Naive B cell (primary cell): ENCODE results near the gene SGO2. TPM values are rescaled to one million over a fixed set of nuclear protein-coding genes. Genes with fewer than 3 reads are reported as not detected.

Experiments
- ATAC-seq, 2 donors: fragments of 150-1000 bp; cut with Tn5 transposase; 2 replicates each; pipeline ENCODE4 v1.10.0; 2021; ENCODE audit warnings: low read depth in 2 of 2, mild to moderate bottlenecking in 2 of 2, moderate library complexity in 2 of 2
- DNase-seq: peaks from one replicate; pipeline ENCODE4 v3.0.0; 2022
- H3K27ac Mint-ChIP-seq, 6 donors: one replicate each; pipeline ENCODE4 v1.8.0; 2020 to 2022; ENCODE audit warnings: mild to moderate bottlenecking in 6 of 6, mixed read lengths in 6 of 6, moderate library complexity in 5 of 6, inconsistent platforms in 2 of 6
- H3K27me3 Mint-ChIP-seq, 3 donors: one replicate each; pipeline ENCODE4 v1.8.0; 2021 to 2022; ENCODE audit warnings: mixed read lengths in 3 of 3, mild to moderate bottlenecking in 1 of 3
- H3K36me3 Mint-ChIP-seq, 2 donors: one replicate each; pipeline ENCODE4 v1.8.0; 2020 to 2022; ENCODE audit warnings: mixed read lengths in 2 of 2, inconsistent platforms in 1 of 2, mild to moderate bottlenecking in 1 of 2
- H3K4me1 Mint-ChIP-seq, 3 donors: one replicate each; pipeline ENCODE4 v1.8.0; 2020 to 2022; ENCODE audit warnings: mixed read lengths in 3 of 3, inconsistent platforms in 1 of 3, mild to moderate bottlenecking in 1 of 3, moderate library complexity in 1 of 3
- H3K4me3 Mint-ChIP-seq, 8 donors: one replicate each; pipeline ENCODE4 v1.8.0; 2020 to 2022; ENCODE audit warnings: mild to moderate bottlenecking in 8 of 8, mixed read lengths in 8 of 8, moderate library complexity in 8 of 8, inconsistent platforms in 2 of 8
- H3K9me3 Mint-ChIP-seq, 7 donors: one replicate each; pipeline ENCODE4 v1.8.0; 2020 to 2022; ENCODE audit warnings: mixed read lengths in 7 of 7, mild to moderate bottlenecking in 5 of 7, inconsistent platforms in 2 of 7, moderate library complexity in 1 of 7
- polyA plus RNA-seq, 6 donors: library from polyadenylated mRNA; unstranded; fragments of 300-500 nt; fragmentation: Illumina TruSeq; gene quantifications; one replicate each; pipeline ENCODE4 v1.2.3, GENCODE V29; 2021; ENCODE audit warnings: low read depth in 6 of 6

Gene SGO2, protein sequence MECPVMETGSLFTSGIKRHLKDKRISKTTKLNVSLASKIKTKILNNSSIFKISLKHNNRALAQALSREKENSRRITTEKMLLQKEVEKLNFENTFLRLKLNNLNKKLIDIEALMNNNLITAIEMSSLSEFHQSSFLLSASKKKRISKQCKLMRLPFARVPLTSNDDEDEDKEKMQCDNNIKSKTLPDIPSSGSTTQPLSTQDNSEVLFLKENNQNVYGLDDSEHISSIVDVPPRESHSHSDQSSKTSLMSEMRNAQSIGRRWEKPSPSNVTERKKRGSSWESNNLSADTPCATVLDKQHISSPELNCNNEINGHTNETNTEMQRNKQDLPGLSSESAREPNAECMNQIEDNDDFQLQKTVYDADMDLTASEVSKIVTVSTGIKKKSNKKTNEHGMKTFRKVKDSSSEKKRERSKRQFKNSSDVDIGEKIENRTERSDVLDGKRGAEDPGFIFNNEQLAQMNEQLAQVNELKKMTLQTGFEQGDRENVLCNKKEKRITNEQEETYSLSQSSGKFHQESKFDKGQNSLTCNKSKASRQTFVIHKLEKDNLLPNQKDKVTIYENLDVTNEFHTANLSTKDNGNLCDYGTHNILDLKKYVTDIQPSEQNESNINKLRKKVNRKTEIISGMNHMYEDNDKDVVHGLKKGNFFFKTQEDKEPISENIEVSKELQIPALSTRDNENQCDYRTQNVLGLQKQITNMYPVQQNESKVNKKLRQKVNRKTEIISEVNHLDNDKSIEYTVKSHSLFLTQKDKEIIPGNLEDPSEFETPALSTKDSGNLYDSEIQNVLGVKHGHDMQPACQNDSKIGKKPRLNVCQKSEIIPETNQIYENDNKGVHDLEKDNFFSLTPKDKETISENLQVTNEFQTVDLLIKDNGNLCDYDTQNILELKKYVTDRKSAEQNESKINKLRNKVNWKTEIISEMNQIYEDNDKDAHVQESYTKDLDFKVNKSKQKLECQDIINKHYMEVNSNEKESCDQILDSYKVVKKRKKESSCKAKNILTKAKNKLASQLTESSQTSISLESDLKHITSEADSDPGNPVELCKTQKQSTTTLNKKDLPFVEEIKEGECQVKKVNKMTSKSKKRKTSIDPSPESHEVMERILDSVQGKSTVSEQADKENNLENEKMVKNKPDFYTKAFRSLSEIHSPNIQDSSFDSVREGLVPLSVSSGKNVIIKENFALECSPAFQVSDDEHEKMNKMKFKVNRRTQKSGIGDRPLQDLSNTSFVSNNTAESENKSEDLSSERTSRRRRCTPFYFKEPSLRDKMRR
- polyA plus RNA-seq, result 1 to 10 TPM in 5 of 6 donors, under 1 TPM in 1; 0.09 to 4.0 (median 2.3) TPM

DNA sequence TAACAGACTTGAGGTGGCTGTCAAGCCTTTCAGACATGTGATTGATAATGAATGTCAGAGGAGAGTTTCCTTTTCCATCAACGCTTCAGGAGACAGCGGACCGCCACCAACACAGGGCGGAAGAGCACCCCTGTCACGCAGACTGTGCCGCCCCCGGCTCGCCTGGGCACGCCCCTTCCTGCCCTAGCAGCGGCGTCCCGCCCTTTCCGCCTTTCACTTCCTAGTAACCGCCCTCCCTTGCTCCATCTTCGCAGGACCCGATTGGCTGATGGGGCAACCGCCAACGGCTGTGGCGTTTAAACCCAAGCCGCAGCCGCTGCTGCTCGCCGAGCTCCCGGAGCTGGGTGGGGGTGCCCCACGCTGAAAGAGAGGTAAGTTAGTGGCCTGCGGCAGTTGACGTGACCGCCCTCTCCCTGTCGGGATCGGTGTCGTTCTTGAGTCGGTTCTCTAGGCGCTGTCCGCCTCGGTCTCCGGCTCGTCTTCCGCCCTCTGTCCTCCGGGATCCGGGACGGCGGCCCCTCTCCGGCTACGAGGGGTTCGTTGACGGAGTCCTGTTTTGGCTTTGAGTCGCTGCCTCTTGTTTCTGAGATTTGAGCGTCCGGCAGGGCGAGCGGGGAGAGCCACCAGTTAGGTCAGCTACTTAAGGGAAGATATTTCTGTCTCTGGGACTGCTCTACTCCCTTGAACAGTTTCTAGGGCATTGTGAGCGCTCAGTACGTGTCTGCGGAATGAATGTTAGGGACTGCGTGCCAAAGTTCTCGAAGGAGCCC lies at the start of gene SGO2:
SGO2 (plus strand) TSS at position 326 of the 770 bp plus-strand sequence. CDS start 6,769 bp downstream, outside the sequence.
- no peaks in the 10 kb centered on the region for H3K36me3 Mint-ChIP-seq
- H3K27ac Mint-ChIP-seq, result peak within 1 kb of the TSS; percentile 46 to 92 (median 84)
- peak within 1 kb of the TSS; percentile 89 to 99 (median 96) for H3K4me3 Mint-ChIP-seq
- peaks cover 3 to 6% (median 6%) of the 10 kb centered on the region in 3 donors for H3K27me3 Mint-ChIP-seq
- DNase-seq (peak; percentile 94), ATAC-seq (peak; percentile 100)
- H3K9me3 Mint-ChIP-seq, result no peaks in the 10 kb centered on the region
- H3K4me1 Mint-ChIP-seq, result peaks cover 4 to 12% (median 9%) of the 10 kb centered on the region in 3 donors

GRCh38 chr2:200476836-200477235 lies 49.2 kb upstream of the SGO2 start:
- H3K27ac Mint-ChIP-seq, result peak overlapping the region in 1 of 6 donors; percentile 17
- no peak for DNase-seq
- H3K27me3 Mint-ChIP-seq, result no peaks in the 10 kb centered on the region
- H3K36me3 Mint-ChIP-seq, result no peaks in the 10 kb centered on the region
- H3K4me3 Mint-ChIP-seq, result no peak overlapping the region
- H3K4me1 Mint-ChIP-seq, result peaks cover 0 to 5% (median 3%) of the 10 kb centered on the region in 3 donors
- ATAC-seq, result no peak
- no peaks in the 10 kb centered on the region for H3K9me3 Mint-ChIP-seq

- DNase-seq, result no peak
- no peak for ATAC-seq
- Mint-ChIP-seq H3K27me3 (no peaks in the 10 kb centered on the region), H3K9me3 (no peaks in the 10 kb centered on the region), H3K36me3 (no peaks in the 10 kb centered on the region), H3K4me1 (peaks cover 0 to 5% (median 3%) of the 10 kb centered on the region in 3 donors), H3K4me3 (no peak overlapping the region), H3K27ac (no peak overlapping the region)
Measured at GRCh38 chr2:200477667-200478131, 48.3 kb upstream of the SGO2 start.

- ATAC-seq (no peak), DNase-seq (no peak)
- Mint-ChIP-seq H3K27me3 (no peaks in the 10 kb centered on the region), H3K27ac (no peak overlapping the region), H3K4me3 (no peak overlapping the region), H3K36me3 (no peaks in the 10 kb centered on the region), H3K9me3 (no peaks in the 10 kb centered on the region), H3K4me1 (peaks cover 0 to 9% (median 3%) of the 10 kb centered on the region in 3 donors)
Measured at GRCh38 chr2:200479692-200480265, 46.2 kb upstream of the SGO2 start.

GRCh38 chr2:200482194-200482593 lies 43.8 kb upstream of the SGO2 start:
- H3K9me3 Mint-ChIP-seq, result no peaks in the 10 kb centered on the region
- H3K4me3 Mint-ChIP-seq, result no peak overlapping the region
- H3K27ac Mint-ChIP-seq, result no peak overlapping the region
- ATAC-seq (no peak), DNase-seq (no peak)
- H3K27me3 Mint-ChIP-seq, result no peaks in the 10 kb centered on the region
- peaks cover 0 to 9% (median 3%) of the 10 kb centered on the region in 3 donors for H3K4me1 Mint-ChIP-seq
- H3K36me3 Mint-ChIP-seq, result no peaks in the 10 kb centered on the region

DNA sequence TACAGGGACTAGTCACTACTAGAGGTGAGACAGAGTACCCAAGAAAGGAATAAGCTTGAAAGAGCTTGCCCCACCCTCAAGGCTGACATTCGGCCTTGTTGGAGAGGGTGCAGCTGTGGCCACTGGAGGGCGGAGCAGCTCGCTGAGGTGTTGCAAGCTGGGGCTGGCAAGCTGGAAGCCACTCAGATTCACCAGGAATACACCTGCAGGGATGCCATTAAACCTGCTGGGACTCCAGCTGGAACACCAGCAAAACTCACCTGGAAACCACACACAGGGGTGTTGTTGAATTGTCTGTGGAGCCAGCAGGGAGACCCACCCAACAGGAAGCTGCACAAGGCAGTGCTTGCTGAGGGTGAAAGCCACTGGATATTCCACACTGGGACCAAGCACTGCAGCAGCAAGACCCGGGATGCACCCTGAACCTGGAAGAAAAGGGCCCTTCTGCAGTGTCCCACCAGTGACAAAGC lies 42.2 kb upstream of the SGO2 start:
- H3K27ac Mint-ChIP-seq, result peak overlapping the region in 1 of 6 donors; percentile 33
- peaks cover 0 to 9% (median 3%) of the 10 kb centered on the region in 3 donors for H3K4me1 Mint-ChIP-seq
- H3K4me3 Mint-ChIP-seq, result no peak overlapping the region
- peaks cover 0 to 5% of the 10 kb centered on the region in 2 donors for H3K36me3 Mint-ChIP-seq
- DNase-seq, result no peak
- no peaks in the 10 kb centered on the region for H3K27me3 Mint-ChIP-seq
- no peaks in the 10 kb centered on the region for H3K9me3 Mint-ChIP-seq
- ATAC-seq, result no peak

- no peak overlapping the region for H3K4me3 Mint-ChIP-seq
- H3K27me3 Mint-ChIP-seq, result no peaks in the 10 kb centered on the region
- H3K4me1 Mint-ChIP-seq, result peaks cover 0 to 9% (median 3%) of the 10 kb centered on the region in 3 donors
- no peak overlapping the region for H3K27ac Mint-ChIP-seq
- H3K36me3 Mint-ChIP-seq, result peaks cover 7 to 12% of the 10 kb centered on the region in 2 donors
- no peak for ATAC-seq
- H3K9me3 Mint-ChIP-seq, result no peaks in the 10 kb centered on the region
- no peak for DNase-seq
Measured at GRCh38 chr2:200484934-200485333, 41.1 kb upstream of the SGO2 start.

- H3K36me3 Mint-ChIP-seq, result peaks cover 23 to 24% of the 10 kb centered on the region in 2 donors
- H3K9me3 Mint-ChIP-seq, result no peaks in the 10 kb centered on the region
- ATAC-seq (no peak), DNase-seq (no peak)
- H3K27me3 Mint-ChIP-seq, result no peaks in the 10 kb centered on the region
- peaks cover 0 to 4% (median under 1%) of the 10 kb centered on the region in 3 donors for H3K4me1 Mint-ChIP-seq
- H3K4me3 Mint-ChIP-seq, result no peak overlapping the region
- peak overlapping the region in 2 of 6 donors; percentile 58 to 61 for H3K27ac Mint-ChIP-seq
Measured at GRCh38 chr2:200486529-200486928, 39.5 kb upstream of the SGO2 start.

GRCh38 chr2:200488169-200488568 lies 37.8 kb upstream of the SGO2 start:
- no peak for ATAC-seq
- H3K4me1 Mint-ChIP-seq, result peaks cover 0 to 4% (median 0%) of the 10 kb centered on the region in 3 donors
- H3K27ac Mint-ChIP-seq, result peak overlapping the region in 1 of 6 donors; percentile 12
- no peaks in the 10 kb centered on the region for H3K27me3 Mint-ChIP-seq
- H3K36me3 Mint-ChIP-seq, result peaks cover 30 to 34% of the 10 kb centered on the region in 2 donors
- no peaks in the 10 kb centered on the region for H3K9me3 Mint-ChIP-seq
- no peak for DNase-seq
- no peak overlapping the region for H3K4me3 Mint-ChIP-seq

- DNase-seq (no peak), ATAC-seq (no peak)
- Mint-ChIP-seq H3K9me3 (no peaks in the 10 kb centered on the region), H3K4me1 (no peaks in the 10 kb centered on the region), H3K27ac (no peak overlapping the region), H3K27me3 (no peaks in the 10 kb centered on the region), H3K4me3 (no peak overlapping the region), H3K36me3 (peaks cover 30 to 42% of the 10 kb centered on the region in 2 donors)
Measured at GRCh38 chr2:200490001-200490400, 36.0 kb upstream of the SGO2 start.

DNA sequence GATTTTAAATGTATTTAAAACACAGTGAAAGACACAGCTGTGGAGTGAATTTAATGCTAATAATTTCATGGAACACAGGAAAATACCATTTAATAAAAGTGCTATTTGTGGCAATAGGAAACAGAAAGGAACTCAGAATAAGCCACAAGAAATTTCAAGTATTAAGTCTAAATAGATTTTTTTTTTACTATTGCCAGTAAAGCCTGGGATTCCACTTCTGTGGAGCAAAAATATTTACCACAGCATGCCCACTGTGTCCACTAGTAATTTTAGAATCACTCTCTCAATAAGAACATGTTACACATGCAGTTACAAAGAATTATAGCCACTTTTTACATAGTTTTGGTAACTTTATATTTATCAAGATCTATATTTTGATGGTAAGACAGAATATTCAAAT lies 33.4 kb upstream of the SGO2 start:
- Mint-ChIP-seq H3K36me3 (peaks cover 42 to 46% of the 10 kb centered on the region in 2 donors), H3K4me3 (no peak overlapping the region), H3K27ac (peak overlapping the region in 1 of 6 donors; percentile 41), H3K27me3 (no peaks in the 10 kb centered on the region), H3K9me3 (no peaks in the 10 kb centered on the region), H3K4me1 (no peaks in the 10 kb centered on the region)
- DNase-seq (no peak), ATAC-seq (no peak)

GRCh38 chr2:200494048-200494447 lies 32.0 kb upstream of the SGO2 start:
- no peaks in the 10 kb centered on the region for H3K4me1 Mint-ChIP-seq
- no peak overlapping the region for H3K4me3 Mint-ChIP-seq

More at GRCh38 chr2:200494048-200494447, 32.0 kb upstream of the SGO2 start:
- ATAC-seq (no peak), DNase-seq (no peak)
- H3K27me3 Mint-ChIP-seq, result no peaks in the 10 kb centered on the region
- peak overlapping the region in 2 of 6 donors; percentile 66 to 81 for H3K27ac Mint-ChIP-seq
- H3K36me3 Mint-ChIP-seq, result peaks cover 42 to 47% of the 10 kb centered on the region in 2 donors
- no peaks in the 10 kb centered on the region for H3K9me3 Mint-ChIP-seq
